ENCODE measurements around the gene ARHGEF25. TPM values are rescaled to one million over a fixed set of nuclear protein-coding genes. Genes with fewer than 3 reads are reported as not detected.

The ARHGEF25 gene
- polyA plus RNA-seq (2012; ENCODE audit: insufficient read length, low read depth) = 6.4 TPM

GRCh38 chr12:57611108-57611826, at the start of gene ARHGEF25:
TSS of gene ARHGEF25 (plus strand) at chr12:57611435. CDS start at chr12:57611895, 460 bp downstream.
- TF ChIP-seq SIN3A (IDR thresholded peaks at IDR 0.05; ENCODE audit: borderline replicate concordance, insufficient read depth, low read length) (no peak), FOXP2 (optimal IDR thresholded peaks at IDR 0.05; ENCODE audit: borderline replicate concordance, extremely low read depth, extremely low read length, insufficient read depth) (no peak), POLR2AphosphoS5 (IDR thresholded peaks at IDR 0.05; ENCODE audit: low read depth, low read length) (peak; percentile 56; the same call in 1 of the 2 replicates), TAF1 (IDR thresholded peaks at IDR 0.05; ENCODE audit: borderline replicate concordance, insufficient read depth, low read length) (no peak)
- TF ChIP-seq, protein P1, sequence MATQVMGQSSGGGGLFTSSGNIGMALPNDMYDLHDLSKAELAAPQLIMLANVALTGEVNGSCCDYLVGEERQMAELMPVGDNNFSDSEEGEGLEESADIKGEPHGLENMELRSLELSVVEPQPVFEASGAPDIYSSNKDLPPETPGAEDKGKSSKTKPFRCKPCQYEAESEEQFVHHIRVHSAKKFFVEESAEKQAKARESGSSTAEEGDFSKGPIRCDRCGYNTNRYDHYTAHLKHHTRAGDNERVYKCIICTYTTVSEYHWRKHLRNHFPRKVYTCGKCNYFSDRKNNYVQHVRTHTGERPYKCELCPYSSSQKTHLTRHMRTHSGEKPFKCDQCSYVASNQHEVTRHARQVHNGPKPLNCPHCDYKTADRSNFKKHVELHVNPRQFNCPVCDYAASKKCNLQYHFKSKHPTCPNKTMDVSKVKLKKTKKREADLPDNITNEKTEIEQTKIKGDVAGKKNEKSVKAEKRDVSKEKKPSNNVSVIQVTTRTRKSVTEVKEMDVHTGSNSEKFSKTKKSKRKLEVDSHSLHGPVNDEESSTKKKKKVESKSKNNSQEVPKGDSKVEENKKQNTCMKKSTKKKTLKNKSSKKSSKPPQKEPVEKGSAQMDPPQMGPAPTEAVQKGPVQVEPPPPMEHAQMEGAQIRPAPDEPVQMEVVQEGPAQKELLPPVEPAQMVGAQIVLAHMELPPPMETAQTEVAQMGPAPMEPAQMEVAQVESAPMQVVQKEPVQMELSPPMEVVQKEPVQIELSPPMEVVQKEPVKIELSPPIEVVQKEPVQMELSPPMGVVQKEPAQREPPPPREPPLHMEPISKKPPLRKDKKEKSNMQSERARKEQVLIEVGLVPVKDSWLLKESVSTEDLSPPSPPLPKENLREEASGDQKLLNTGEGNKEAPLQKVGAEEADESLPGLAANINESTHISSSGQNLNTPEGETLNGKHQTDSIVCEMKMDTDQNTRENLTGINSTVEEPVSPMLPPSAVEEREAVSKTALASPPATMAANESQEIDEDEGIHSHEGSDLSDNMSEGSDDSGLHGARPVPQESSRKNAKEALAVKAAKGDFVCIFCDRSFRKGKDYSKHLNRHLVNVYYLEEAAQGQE (IDR thresholded peaks at IDR 0.05; ENCODE audit: insufficient read depth in 1 of 2, low read depth in 2 of 2, low read length in 2 of 2) = no peak

GRCh38 chr12:57563358-57563757, 47.9 kb upstream of the ARHGEF25 start:
- TF ChIP-seq, protein P1 (IDR thresholded peaks at IDR 0.05; ENCODE audit: insufficient read depth in 1 of 2, low read depth in 2 of 2, low read length in 2 of 2) = no peak
- TF ChIP-seq FOXP2 (optimal IDR thresholded peaks at IDR 0.05; ENCODE audit: borderline replicate concordance, extremely low read depth, extremely low read length, insufficient read depth) = no peak

- TF ChIP-seq TAF1 (IDR thresholded peaks at IDR 0.05; ENCODE audit: borderline replicate concordance, insufficient read depth, low read length) (no peak), SIN3A (IDR thresholded peaks at IDR 0.05; ENCODE audit: borderline replicate concordance, insufficient read depth, low read length) (no peak), POLR2AphosphoS5 (IDR thresholded peaks at IDR 0.05; ENCODE audit: low read depth, low read length) (no peak), FOXP2 (optimal IDR thresholded peaks at IDR 0.05; ENCODE audit: borderline replicate concordance, extremely low read depth, extremely low read length, insufficient read depth) (no peak)
- TF ChIP-seq, protein P1 (IDR thresholded peaks at IDR 0.05; ENCODE audit: insufficient read depth in 1 of 2, low read depth in 2 of 2, low read length in 2 of 2) = no peak
These were observed 47.0 kb upstream of the ARHGEF25 start for GRCh38 chr12:57564178-57564740.

DNA sequence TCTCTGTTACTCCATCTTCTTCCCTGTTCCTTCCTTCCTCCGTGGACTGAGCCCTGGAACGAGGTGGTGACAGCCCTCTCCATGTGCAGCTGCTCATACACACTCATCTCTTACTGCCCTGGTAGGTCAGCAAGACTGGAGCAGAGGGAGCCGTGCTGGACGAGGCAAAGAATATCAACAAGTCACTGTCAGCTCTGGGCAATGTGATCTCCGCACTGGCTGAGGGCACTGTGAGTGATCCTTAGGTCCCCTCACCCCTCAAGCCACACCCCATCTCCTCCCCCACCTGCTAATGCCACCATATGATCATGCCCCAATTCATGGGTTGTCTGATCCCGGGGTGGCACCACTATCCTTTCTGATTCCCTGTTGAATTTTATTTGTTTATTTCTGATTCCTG, 42.4 kb upstream of the ARHGEF25 start:
- TF ChIP-seq, protein P1 (IDR thresholded peaks at IDR 0.05; ENCODE audit: insufficient read depth in 1 of 2, low read depth in 2 of 2, low read length in 2 of 2) = no peak
- TF ChIP-seq SIN3A (IDR thresholded peaks at IDR 0.05; ENCODE audit: borderline replicate concordance, insufficient read depth, low read length) (no peak), TAF1 (IDR thresholded peaks at IDR 0.05; ENCODE audit: borderline replicate concordance, insufficient read depth, low read length) (no peak), FOXP2 (optimal IDR thresholded peaks at IDR 0.05; ENCODE audit: borderline replicate concordance, extremely low read depth, extremely low read length, insufficient read depth) (no peak), POLR2AphosphoS5 (IDR thresholded peaks at IDR 0.05; ENCODE audit: low read depth, low read length) (no peak)

Measured in PFSK-1 (cell line).